HCT116 (cell line): Measurements from ENCODE around the gene LTBP4. TPM values are rescaled to one million over a fixed set of nuclear protein-coding genes. Genes with fewer than 3 reads are reported as not detected.

Experiments
- ATAC-seq: fragments of 200-7000 bp; cut with Tn5 transposase; 2 replicates; pipeline ENCODE4 v1.9.1; 2020; ENCODE audit warnings: mild to moderate bottlenecking, moderate library complexity
- BruUV-seq: library from RNA; stranded (reverse); fragments of 400-500 nt; replicated peaks from 2 replicates; lab custom pipeline; 2021; lab: Mats Ljungman, UMichigan
- CTCF ChIA-PET: fragments of 300-600 bp; sonication (Branson Sonifier 250); formaldehyde crosslinking; loops from one replicate; lab custom pipeline; 2021; ENCODE audit warnings: antibody characterized with exemption; lab: Charles Lee
- POLR2A ChIA-PET: fragments of 300-600, 350-600 bp; sonication (Branson Sonifier 250); formaldehyde crosslinking; loops from one replicate; lab custom pipeline; 2021; ENCODE audit warnings: antibody characterized with exemption; lab: Charles Lee
- RAD21 ChIA-PET, 2 experiments: fragments of 300-600 bp; sonication (Branson Sonifier 250); formaldehyde crosslinking; loops; one replicate each; lab custom pipeline; 2023; ENCODE audit warnings: low total read pairs in 2 of 2; ENCODE audit not compliant: uncharacterized antibody in 2 of 2, unreplicated experiment in 2 of 2, low non-redundant PET in 1 of 2; lab: Charles Lee
- DNase-seq: peaks from one replicate; pipeline ENCODE4 v3.0.0-alpha.2; 2010; ENCODE audit warnings: low read depth, low spot score
- H2AFZ ChIP-seq: fragments of 200-600 bp; shearing (Covaris generic), sonication (generic); 2 replicates; pipeline ENCODE4 v1.6.1; 2017; ENCODE audit warnings: low read depth, mixed run types, mixed read lengths, antibody characterized with exemption, low read length; ENCODE audit not compliant: poor library complexity, severe bottlenecking
- H3K27ac ChIP-seq: 2 replicates; pipeline ENCODE4 v1.5.1; 2012; ENCODE audit warnings: low read depth, low read length
- H3K27me3 ChIP-seq: fragments of 200-600 bp; sonication (generic); 2 replicates; pipeline ENCODE4 v1.6.1; 2016; ENCODE audit warnings: mixed run types, low read length, mixed read lengths; ENCODE audit not compliant: insufficient read depth
- H3K36me3 ChIP-seq, 2 experiments: fragments of 200-500 bp in 1 of 2; fragments of 200-600 bp in 1 of 2; sonication (Bioruptor generic) in 1 of 2; sonication (generic) in 1 of 2; 2 replicates each; pipeline versions ENCODE4 v1.5.1 to v1.6.1; 2014 to 2016; ENCODE audit warnings: low read length in 2 of 2, inconsistent platforms in 1 of 2, mixed read lengths in 1 of 2, mixed run types in 1 of 2; ENCODE audit not compliant: insufficient read depth in 2 of 2, control insufficient read depth in 1 of 2
- H3K4me1 ChIP-seq, 2 experiments: fragments of 200-600 bp in 1 of 2; sonication (generic) in 1 of 2; 2 replicates each; pipeline versions ENCODE4 v1.5.1 to v1.6.1; 2012 to 2017; ENCODE audit warnings: low read length in 2 of 2, inconsistent platforms in 1 of 2, mild to moderate bottlenecking in 1 of 2, mixed read lengths in 1 of 2, mixed run types in 1 of 2, moderate library complexity in 1 of 2; ENCODE audit not compliant: insufficient read depth in 2 of 2, control insufficient read depth in 1 of 2
- H3K4me2 ChIP-seq: fragments of 200-600 bp; sonication (generic); 2 replicates; pipeline ENCODE4 v1.6.1; 2017; ENCODE audit warnings: mixed run types, low read length, mixed read lengths
- H3K4me3 ChIP-seq, 2 experiments: fragments of 200-600 bp in 1 of 2; sonication (generic) in 1 of 2; replicated peaks in 1 of 2; 2 replicates each; pipeline ENCODE4 v1.5.1; 2011 to 2016; ENCODE audit warnings: low read length in 2 of 2, control low read depth in 1 of 2, low read depth in 1 of 2, mild to moderate bottlenecking in 1 of 2, mixed read lengths in 1 of 2, mixed run types in 1 of 2
- H3K79me2 ChIP-seq: fragments of 200-600 bp; sonication (generic); 2 replicates; pipeline ENCODE4 v1.6.1; 2017; ENCODE audit warnings: mild to moderate bottlenecking, mixed run types, low read length, moderate library complexity, mixed read lengths; ENCODE audit not compliant: insufficient read depth
- H3K9ac ChIP-seq: fragments of 200-600 bp; sonication (generic); 2 replicates; pipeline ENCODE4 v1.6.1; 2016; ENCODE audit warnings: low read length, mixed read lengths
- H3K9me2 ChIP-seq: fragments of 200-600 bp; sonication (generic), shearing (Covaris generic); 2 replicates; pipeline ENCODE4 v1.6.1; 2017; ENCODE audit warnings: mixed run types, mild to moderate bottlenecking, moderate library complexity; ENCODE audit not compliant: insufficient read depth
- H3K9me3 ChIP-seq, 2 experiments: fragments of 200-500 bp in 1 of 2; fragments of 200-600 bp in 1 of 2; sonication (Bioruptor generic) in 1 of 2; sonication (generic) in 1 of 2; 2 replicates each; pipeline ENCODE4 v1.6.1; 2014 to 2017; ENCODE audit warnings: low read length in 2 of 2, mixed read lengths in 2 of 2, inconsistent platforms in 1 of 2, low read depth in 1 of 2, mild to moderate bottlenecking in 1 of 2, mixed run types in 1 of 2, moderate library complexity in 1 of 2; ENCODE audit not compliant: control insufficient read depth in 1 of 2, insufficient read depth in 1 of 2
- H4K20me1 ChIP-seq: fragments of 200-600 bp; sonication (generic), shearing (Covaris generic); 2 replicates; pipeline ENCODE4 v1.6.1; 2017; ENCODE audit warnings: mixed run types, mild to moderate bottlenecking, moderate library complexity; ENCODE audit not compliant: insufficient read depth
- CBX3 ChIP-seq: IDR thresholded peaks from 2 replicates; pipeline ENCODE4 v1.6.1; 2012; ENCODE audit warnings: low read depth
- EGR1 ChIP-seq: IDR thresholded peaks from 2 replicates; pipeline ENCODE4 v1.6.1; 2012; ENCODE audit warnings: low read depth
- EZH2 ChIP-seq: fragments of 200-600 bp; sonication (generic); IDR thresholded peaks from 2 replicates; pipeline ENCODE4 v1.6.1; 2017; ENCODE audit warnings: antibody characterized with exemption, mixed run types
- EZH2phosphoT487 ChIP-seq: fragments of 200-600 bp; IDR thresholded peaks from 2 replicates; pipeline ENCODE4 v1.6.1; 2018; ENCODE audit warnings: antibody characterized with exemption, borderline replicate concordance
- JUND ChIP-seq: IDR thresholded peaks from 2 replicates; pipeline ENCODE4 v1.6.1; 2012
- POLR2A ChIP-seq: IDR thresholded peaks from 2 replicates; pipeline ENCODE4 v1.7.0; 2011; ENCODE audit warnings: borderline replicate concordance; ENCODE audit not compliant: insufficient read depth, insufficient read length; ENCODE audit errors: extremely low read depth
- RAD21 ChIP-seq: IDR thresholded peaks from 2 replicates; pipeline ENCODE4 v1.6.1; 2012; ENCODE audit warnings: low read depth, mild to moderate bottlenecking
- SIN3A ChIP-seq: IDR thresholded peaks from 2 replicates; pipeline ENCODE4 v1.6.1; 2012; ENCODE audit warnings: low read depth
- SP1 ChIP-seq: IDR thresholded peaks from 2 replicates; pipeline ENCODE4 v1.6.1; 2012; ENCODE audit warnings: low read depth
- TCF7L2 ChIP-seq: IDR thresholded peaks from 2 replicates; pipeline ENCODE4 v1.7.0; 2011; ENCODE audit warnings: borderline replicate concordance, inconsistent platforms; ENCODE audit not compliant: insufficient read depth, insufficient read length; ENCODE audit errors: extremely low read depth
- YY1 ChIP-seq: IDR thresholded peaks from 2 replicates; pipeline ENCODE4 v1.6.1; 2011; ENCODE audit warnings: low read length, low read depth, moderate library complexity, mild to moderate bottlenecking; ENCODE audit not compliant: insufficient replicate concordance; ENCODE audit errors: extremely low read depth
- ZFX ChIP-seq: fragments of 450-650 bp; IDR thresholded peaks from 2 replicates; pipeline ENCODE4 v1.6.1; 2017
- ZNF274 ChIP-seq: fragments of 200-500 bp; sonication (Bioruptor generic); IDR thresholded peaks from 2 replicates; pipeline ENCODE4 v1.6.1; 2014; ENCODE audit warnings: mild to moderate bottlenecking, low read depth, low read length, inconsistent platforms
- intact Hi-C: fragments of 100-400 bp; cut with micrococcal nuclease; formaldehyde crosslinking; loops from 2 replicates; pipeline ENCODE4 v1.10.0; 2022
- total RNA-seq: library from RNA; stranded (reverse); gene quantifications from one replicate; pipeline ENCODE4 v1.2.1, GENCODE V29; 2021; ENCODE audit not compliant: unreplicated experiment
- TF ChIP-seq, protein P1 (sequence below), 3 experiments: fragments of 200-600 bp in 1 of 3; sonication (generic) in 1 of 3; IDR thresholded peaks in 2 of 3; conservative IDR thresholded peaks in 1 of 3; 2 replicates each; pipeline ENCODE4 v1.5.1; 2012 to 2017; ENCODE audit warnings: low read depth in 2 of 3, low read length in 2 of 3, antibody characterized with exemption in 1 of 3, borderline replicate concordance in 1 of 3, control low read depth in 1 of 3, mild to moderate bottlenecking in 1 of 3, mixed read lengths in 1 of 3, mixed run types in 1 of 3, moderate library complexity in 1 of 3; ENCODE audit not compliant: insufficient read depth in 1 of 3
- TF ChIP-seq, protein P2 (sequence below): IDR thresholded peaks from 2 replicates; pipeline ENCODE4 v1.6.1; 2012
- TF ChIP-seq, protein P3 (sequence below): IDR thresholded peaks from 2 replicates; pipeline ENCODE4 v1.6.1; 2011; ENCODE audit warnings: mild to moderate bottlenecking, low read length, moderate library complexity; ENCODE audit not compliant: insufficient replicate concordance; ENCODE audit errors: extremely low read depth
- TF ChIP-seq, protein P4 (sequence below): IDR thresholded peaks from 2 replicates; pipeline ENCODE4 v1.6.1; 2012
- TF ChIP-seq, protein P5 (sequence below): IDR thresholded peaks from 2 replicates; pipeline ENCODE4 v1.6.1; 2012; ENCODE audit warnings: low read depth

The LTBP4 gene
- total RNA-seq, 1 experiment from 2014 or later = 310 TPM

DNA sequence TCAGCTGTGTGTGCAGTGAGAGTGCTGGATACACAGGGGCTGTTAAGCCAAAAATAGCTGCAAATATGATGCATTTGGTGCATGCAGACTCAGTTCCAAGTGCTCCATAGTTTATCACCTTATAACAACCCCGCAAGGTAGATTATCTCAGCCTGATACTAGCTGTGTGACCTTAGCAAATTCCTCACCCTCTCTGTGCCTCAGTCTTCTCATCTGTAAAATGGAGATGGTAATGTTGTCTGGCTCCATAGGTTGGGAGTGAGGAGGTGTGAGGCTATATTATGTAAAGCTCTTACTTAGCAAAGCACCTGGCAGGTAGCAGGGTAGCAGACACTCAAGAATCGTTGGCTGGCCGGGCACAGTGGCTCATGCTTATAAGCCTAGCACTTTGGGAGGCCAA, 48.3 kb upstream of the LTBP4 start:
- POLR2A ChIA-PET = no interaction called here

More for the DNA sequence above, 48.3 kb upstream of the LTBP4 start:
- H3K4me2 ChIP-seq = no peak overlapping the region
- ATAC-seq (no peak), DNase-seq (no peak)
- peaks cover 4 to 11% of the 10 kb centered on the region in 2 experiments for H3K4me1 ChIP-seq
- H3K27ac ChIP-seq = no peak overlapping the region
- H3K79me2 ChIP-seq = no peaks in the 10 kb centered on the region
- intact Hi-C loops = no loop called here
- no peaks in the 10 kb centered on the region for H3K9me2 ChIP-seq
- BruUV-seq = no TSS peak
- H3K36me3 ChIP-seq = no peaks in the 10 kb centered on the region
- H3K4me3 ChIP-seq = no peak overlapping the region
- H4K20me1 ChIP-seq = no peaks in the 10 kb centered on the region
- no peak overlapping the region for H2AFZ ChIP-seq
- H3K9me3 ChIP-seq = no peaks in the 10 kb centered on the region
- H3K27me3 ChIP-seq = no peaks in the 10 kb centered on the region
- ChIA-PET RAD21 (no interaction called here), CTCF (no interaction called here)
- H3K9ac ChIP-seq = no peak overlapping the region
- TF ChIP-seq EGR1 (no peak), EZH2phosphoT487 (no peak), JUND (no peak), SP1 (no peak), ZFX (no peak), EZH2 (no peak), CBX3 (no peak), SIN3A (no peak), TCF7L2 (no peak), ZNF274 (no peak), POLR2A (no peak), RAD21 (no peak), YY1 (no peak)
- TF ChIP-seq, protein P1, sequence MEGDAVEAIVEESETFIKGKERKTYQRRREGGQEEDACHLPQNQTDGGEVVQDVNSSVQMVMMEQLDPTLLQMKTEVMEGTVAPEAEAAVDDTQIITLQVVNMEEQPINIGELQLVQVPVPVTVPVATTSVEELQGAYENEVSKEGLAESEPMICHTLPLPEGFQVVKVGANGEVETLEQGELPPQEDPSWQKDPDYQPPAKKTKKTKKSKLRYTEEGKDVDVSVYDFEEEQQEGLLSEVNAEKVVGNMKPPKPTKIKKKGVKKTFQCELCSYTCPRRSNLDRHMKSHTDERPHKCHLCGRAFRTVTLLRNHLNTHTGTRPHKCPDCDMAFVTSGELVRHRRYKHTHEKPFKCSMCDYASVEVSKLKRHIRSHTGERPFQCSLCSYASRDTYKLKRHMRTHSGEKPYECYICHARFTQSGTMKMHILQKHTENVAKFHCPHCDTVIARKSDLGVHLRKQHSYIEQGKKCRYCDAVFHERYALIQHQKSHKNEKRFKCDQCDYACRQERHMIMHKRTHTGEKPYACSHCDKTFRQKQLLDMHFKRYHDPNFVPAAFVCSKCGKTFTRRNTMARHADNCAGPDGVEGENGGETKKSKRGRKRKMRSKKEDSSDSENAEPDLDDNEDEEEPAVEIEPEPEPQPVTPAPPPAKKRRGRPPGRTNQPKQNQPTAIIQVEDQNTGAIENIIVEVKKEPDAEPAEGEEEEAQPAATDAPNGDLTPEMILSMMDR (IDR thresholded peaks at IDR 0.05 in 2 of 3, conservative IDR thresholded peaks at IDR 0.05 in 1 of 3; ENCODE audit: borderline replicate concordance in 1 of 3, insufficient read depth in 1 of 3, low read depth in 2 of 3, low read length in 2 of 3) = no peak
- TF ChIP-seq, protein P2, sequence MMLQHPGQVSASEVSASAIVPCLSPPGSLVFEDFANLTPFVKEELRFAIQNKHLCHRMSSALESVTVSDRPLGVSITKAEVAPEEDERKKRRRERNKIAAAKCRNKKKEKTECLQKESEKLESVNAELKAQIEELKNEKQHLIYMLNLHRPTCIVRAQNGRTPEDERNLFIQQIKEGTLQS = no peak
- TF ChIP-seq, protein P3, sequence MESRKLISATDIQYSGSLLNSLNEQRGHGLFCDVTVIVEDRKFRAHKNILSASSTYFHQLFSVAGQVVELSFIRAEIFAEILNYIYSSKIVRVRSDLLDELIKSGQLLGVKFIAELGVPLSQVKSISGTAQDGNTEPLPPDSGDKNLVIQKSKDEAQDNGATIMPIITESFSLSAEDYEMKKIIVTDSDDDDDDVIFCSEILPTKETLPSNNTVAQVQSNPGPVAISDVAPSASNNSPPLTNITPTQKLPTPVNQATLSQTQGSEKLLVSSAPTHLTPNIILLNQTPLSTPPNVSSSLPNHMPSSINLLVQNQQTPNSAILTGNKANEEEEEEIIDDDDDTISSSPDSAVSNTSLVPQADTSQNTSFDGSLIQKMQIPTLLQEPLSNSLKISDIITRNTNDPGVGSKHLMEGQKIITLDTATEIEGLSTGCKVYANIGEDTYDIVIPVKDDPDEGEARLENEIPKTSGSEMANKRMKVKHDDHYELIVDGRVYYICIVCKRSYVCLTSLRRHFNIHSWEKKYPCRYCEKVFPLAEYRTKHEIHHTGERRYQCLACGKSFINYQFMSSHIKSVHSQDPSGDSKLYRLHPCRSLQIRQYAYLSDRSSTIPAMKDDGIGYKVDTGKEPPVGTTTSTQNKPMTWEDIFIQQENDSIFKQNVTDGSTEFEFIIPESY = no peak
- TF ChIP-seq, protein P4, sequence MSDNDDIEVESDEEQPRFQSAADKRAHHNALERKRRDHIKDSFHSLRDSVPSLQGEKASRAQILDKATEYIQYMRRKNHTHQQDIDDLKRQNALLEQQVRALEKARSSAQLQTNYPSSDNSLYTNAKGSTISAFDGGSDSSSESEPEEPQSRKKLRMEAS = no peak
- TF ChIP-seq, protein P5, sequence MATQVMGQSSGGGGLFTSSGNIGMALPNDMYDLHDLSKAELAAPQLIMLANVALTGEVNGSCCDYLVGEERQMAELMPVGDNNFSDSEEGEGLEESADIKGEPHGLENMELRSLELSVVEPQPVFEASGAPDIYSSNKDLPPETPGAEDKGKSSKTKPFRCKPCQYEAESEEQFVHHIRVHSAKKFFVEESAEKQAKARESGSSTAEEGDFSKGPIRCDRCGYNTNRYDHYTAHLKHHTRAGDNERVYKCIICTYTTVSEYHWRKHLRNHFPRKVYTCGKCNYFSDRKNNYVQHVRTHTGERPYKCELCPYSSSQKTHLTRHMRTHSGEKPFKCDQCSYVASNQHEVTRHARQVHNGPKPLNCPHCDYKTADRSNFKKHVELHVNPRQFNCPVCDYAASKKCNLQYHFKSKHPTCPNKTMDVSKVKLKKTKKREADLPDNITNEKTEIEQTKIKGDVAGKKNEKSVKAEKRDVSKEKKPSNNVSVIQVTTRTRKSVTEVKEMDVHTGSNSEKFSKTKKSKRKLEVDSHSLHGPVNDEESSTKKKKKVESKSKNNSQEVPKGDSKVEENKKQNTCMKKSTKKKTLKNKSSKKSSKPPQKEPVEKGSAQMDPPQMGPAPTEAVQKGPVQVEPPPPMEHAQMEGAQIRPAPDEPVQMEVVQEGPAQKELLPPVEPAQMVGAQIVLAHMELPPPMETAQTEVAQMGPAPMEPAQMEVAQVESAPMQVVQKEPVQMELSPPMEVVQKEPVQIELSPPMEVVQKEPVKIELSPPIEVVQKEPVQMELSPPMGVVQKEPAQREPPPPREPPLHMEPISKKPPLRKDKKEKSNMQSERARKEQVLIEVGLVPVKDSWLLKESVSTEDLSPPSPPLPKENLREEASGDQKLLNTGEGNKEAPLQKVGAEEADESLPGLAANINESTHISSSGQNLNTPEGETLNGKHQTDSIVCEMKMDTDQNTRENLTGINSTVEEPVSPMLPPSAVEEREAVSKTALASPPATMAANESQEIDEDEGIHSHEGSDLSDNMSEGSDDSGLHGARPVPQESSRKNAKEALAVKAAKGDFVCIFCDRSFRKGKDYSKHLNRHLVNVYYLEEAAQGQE = no peak
